SK-N-SH (cell line): ENCODE results near the gene PODN.

Source experiments
- EZH2phosphoT487 ChIP-seq: fragments of 200-600 bp; sonication (generic); IDR thresholded peaks from 2 replicates; pipeline ENCODE4 v1.6.1; 2017; ENCODE audit warnings: low read depth, mixed run types, mild to moderate bottlenecking, antibody characterized with exemption, moderate library complexity, borderline replicate concordance
- PBX3 ChIP-seq: IDR thresholded peaks from 2 replicates; pipeline ENCODE4; 2012
- SIN3A ChIP-seq: IDR thresholded peaks from 2 replicates; pipeline ENCODE4 v1.6.1; 2012; ENCODE audit warnings: low read depth, mild to moderate bottlenecking, low read length, moderate library complexity, borderline replicate concordance
- SMC3 ChIP-seq: IDR thresholded peaks from 2 replicates; pipeline ENCODE4 v1.6.1; 2012; ENCODE audit warnings: low read depth, low read length, improper control_type of control experiment
- TF ChIP-seq, protein P1 (sequence below): fragments of 200-600 bp; sonication (generic); IDR thresholded peaks from 2 replicates; pipeline ENCODE4 v1.6.1; 2017; ENCODE audit warnings: antibody characterized with exemption, mild to moderate bottlenecking, moderate library complexity
- TF ChIP-seq, protein P2 (sequence below): fragments of 150-350 bp; IDR thresholded peaks from 2 replicates; pipeline ENCODE4 v1.6.1; 2017; ENCODE audit warnings: antibody characterized with exemption, low read length, low read depth, borderline replicate concordance
- TF ChIP-seq, protein P3 (sequence below): IDR thresholded peaks from 2 replicates; pipeline ENCODE4 v1.4.0; 2012; ENCODE audit warnings: low read depth, borderline replicate concordance

DNA sequence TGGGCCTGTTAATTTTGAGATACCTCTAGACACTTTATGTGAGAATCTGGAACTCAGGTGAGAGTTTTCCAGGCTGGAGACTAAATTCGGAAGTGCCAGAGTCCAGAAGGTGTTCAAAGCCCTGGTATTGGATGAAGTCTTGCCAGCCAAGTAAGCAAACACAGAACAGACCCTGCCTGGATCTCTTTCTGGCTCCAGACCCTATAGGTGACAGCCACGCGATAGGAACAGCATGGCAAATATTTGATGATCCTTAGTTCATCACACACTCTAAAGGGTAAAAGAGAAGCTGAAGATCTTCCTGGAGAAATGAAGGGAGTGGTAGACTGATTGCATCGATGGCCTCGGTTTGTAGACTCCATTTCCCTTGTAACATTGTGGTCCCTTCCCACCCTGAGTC lies 49.7 kb downstream of the PODN start:
- TF ChIP-seq, protein P1, sequence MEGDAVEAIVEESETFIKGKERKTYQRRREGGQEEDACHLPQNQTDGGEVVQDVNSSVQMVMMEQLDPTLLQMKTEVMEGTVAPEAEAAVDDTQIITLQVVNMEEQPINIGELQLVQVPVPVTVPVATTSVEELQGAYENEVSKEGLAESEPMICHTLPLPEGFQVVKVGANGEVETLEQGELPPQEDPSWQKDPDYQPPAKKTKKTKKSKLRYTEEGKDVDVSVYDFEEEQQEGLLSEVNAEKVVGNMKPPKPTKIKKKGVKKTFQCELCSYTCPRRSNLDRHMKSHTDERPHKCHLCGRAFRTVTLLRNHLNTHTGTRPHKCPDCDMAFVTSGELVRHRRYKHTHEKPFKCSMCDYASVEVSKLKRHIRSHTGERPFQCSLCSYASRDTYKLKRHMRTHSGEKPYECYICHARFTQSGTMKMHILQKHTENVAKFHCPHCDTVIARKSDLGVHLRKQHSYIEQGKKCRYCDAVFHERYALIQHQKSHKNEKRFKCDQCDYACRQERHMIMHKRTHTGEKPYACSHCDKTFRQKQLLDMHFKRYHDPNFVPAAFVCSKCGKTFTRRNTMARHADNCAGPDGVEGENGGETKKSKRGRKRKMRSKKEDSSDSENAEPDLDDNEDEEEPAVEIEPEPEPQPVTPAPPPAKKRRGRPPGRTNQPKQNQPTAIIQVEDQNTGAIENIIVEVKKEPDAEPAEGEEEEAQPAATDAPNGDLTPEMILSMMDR = no peak
- TF ChIP-seq, protein P2, sequence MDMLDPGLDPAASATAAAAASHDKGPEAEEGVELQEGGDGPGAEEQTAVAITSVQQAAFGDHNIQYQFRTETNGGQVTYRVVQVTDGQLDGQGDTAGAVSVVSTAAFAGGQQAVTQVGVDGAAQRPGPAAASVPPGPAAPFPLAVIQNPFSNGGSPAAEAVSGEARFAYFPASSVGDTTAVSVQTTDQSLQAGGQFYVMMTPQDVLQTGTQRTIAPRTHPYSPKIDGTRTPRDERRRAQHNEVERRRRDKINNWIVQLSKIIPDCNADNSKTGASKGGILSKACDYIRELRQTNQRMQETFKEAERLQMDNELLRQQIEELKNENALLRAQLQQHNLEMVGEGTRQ = no peak
- TF ChIP-seq SMC3 (no peak), SIN3A (no peak), PBX3 (no peak), EZH2phosphoT487 (no peak)
- TF ChIP-seq, protein P3, sequence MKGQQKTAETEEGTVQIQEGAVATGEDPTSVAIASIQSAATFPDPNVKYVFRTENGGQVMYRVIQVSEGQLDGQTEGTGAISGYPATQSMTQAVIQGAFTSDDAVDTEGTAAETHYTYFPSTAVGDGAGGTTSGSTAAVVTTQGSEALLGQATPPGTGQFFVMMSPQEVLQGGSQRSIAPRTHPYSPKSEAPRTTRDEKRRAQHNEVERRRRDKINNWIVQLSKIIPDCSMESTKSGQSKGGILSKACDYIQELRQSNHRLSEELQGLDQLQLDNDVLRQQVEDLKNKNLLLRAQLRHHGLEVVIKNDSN = no peak
